Endothelial cell of umbilical vein (primary cell): Measurements from ENCODE around the gene THSD7A. TPM values are rescaled to one million over a fixed set of nuclear protein-coding genes. Genes with fewer than 3 reads are reported as not detected.

Experiments
- BruUV-seq: library from RNA; stranded (reverse); fragments of 400-500 nt; replicated peaks from 2 replicates; lab custom pipeline; 2021; lab: Mats Ljungman, UMichigan
- CTCF ChIA-PET: fragments of 300-600, 350-600 bp; sonication (Branson Sonifier 250); formaldehyde crosslinking; loops from one replicate; lab custom pipeline; 2021; ENCODE audit warnings: antibody characterized with exemption, inconsistent platforms; lab: Charles Lee
- POLR2A ChIA-PET: fragments of 300-600, 350-600 bp; sonication (Branson Sonifier 250); formaldehyde crosslinking; loops from one replicate; lab custom pipeline; 2021; ENCODE audit warnings: antibody characterized with exemption, inconsistent platforms; lab: Charles Lee
- DNase-seq: peaks from one replicate; pipeline ENCODE4 v3.0.0-alpha.2; 2011; ENCODE audit warnings: low read depth, low spot score
- FAIRE-seq: peaks from 2 replicates; lab custom pipeline; 2011; peaks lifted over from hg19 to GRCh38; lab: Jason Lieb, UNC
- H2AFZ ChIP-seq: 2 replicates; pipeline ENCODE4 v1.6.0; 2012; ENCODE audit warnings: low read depth, low read length, control low read depth, inconsistent platforms
- H3K27ac ChIP-seq: 2 replicates; pipeline ENCODE4 v1.5.1; 2011; ENCODE audit warnings: low read depth, mild to moderate bottlenecking, control low read depth, low read length, moderate library complexity; ENCODE audit not compliant: insufficient read depth
- H3K27me3 ChIP-seq, 2 experiments: 2 replicates each; pipeline versions ENCODE4 v1.6.0 to v1.6.1; 2011; ENCODE audit warnings: low read length in 2 of 2, mixed read lengths in 1 of 2; ENCODE audit not compliant: control insufficient read depth in 2 of 2, insufficient read depth in 2 of 2
- H3K36me3 ChIP-seq, 2 experiments: 2 replicates in 1 of 2; 3 replicates in 1 of 2; pipeline ENCODE4 v1.5.1; 2011; ENCODE audit warnings: low read length in 2 of 2, mild to moderate bottlenecking in 1 of 2, moderate library complexity in 1 of 2; ENCODE audit not compliant: control insufficient read depth in 2 of 2, insufficient read depth in 2 of 2; ENCODE audit errors: extremely low read depth in 1 of 2
- H3K4me1 ChIP-seq: 3 replicates; pipeline ENCODE4 v1.5.1; 2011; ENCODE audit warnings: mild to moderate bottlenecking, low read length; ENCODE audit not compliant: control insufficient read depth, insufficient read depth; ENCODE audit errors: extremely low read depth
- H3K4me2 ChIP-seq: 2 replicates; pipeline ENCODE4 v1.6.1; 2011; ENCODE audit warnings: low read length, control low read depth, mixed read lengths; ENCODE audit not compliant: insufficient read depth
- H3K4me3 ChIP-seq, 3 experiments: fragments of 200-600 bp in 1 of 3; sonication (generic), shearing (Covaris generic) in 1 of 3; replicated peaks in 1 of 3; 2 replicates each; pipeline ENCODE4 v1.5.1; 2011 to 2016; ENCODE audit warnings: control low read depth in 3 of 3, low read length in 3 of 3, mild to moderate bottlenecking in 2 of 3, inconsistent platforms in 1 of 3, low read depth in 1 of 3, moderate library complexity in 1 of 3; ENCODE audit not compliant: insufficient read depth in 1 of 3
- H3K79me2 ChIP-seq: 2 replicates; pipeline ENCODE4 v1.6.0; 2012; ENCODE audit warnings: low read length, inconsistent platforms; ENCODE audit not compliant: control insufficient read depth, insufficient read depth
- H3K9ac ChIP-seq: replicated peaks from 2 replicates; pipeline ENCODE3; 2011; ENCODE audit warnings: low read length, control low read depth; ENCODE audit not compliant: insufficient read depth; ENCODE audit errors: extremely low read depth
- H3K9me1 ChIP-seq: replicated peaks from 3 replicates; pipeline ENCODE4 v1.6.0; 2011; ENCODE audit warnings: mild to moderate bottlenecking, low read length; ENCODE audit not compliant: control insufficient read depth, insufficient read depth; ENCODE audit errors: extremely low read depth
- H3K9me3 ChIP-seq: replicated peaks from 2 replicates; pipeline ENCODE4 v1.5.1; 2012; ENCODE audit warnings: low read length, inconsistent platforms; ENCODE audit not compliant: control insufficient read depth, insufficient read depth
- H4K20me1 ChIP-seq: replicated peaks from 2 replicates; pipeline ENCODE3; 2011; ENCODE audit warnings: mild to moderate bottlenecking, low read length; ENCODE audit not compliant: control insufficient read depth, insufficient read depth; ENCODE audit errors: extremely low read depth
- CTCF ChIP-seq, 2 donors: IDR thresholded peaks; 1 replicate in 1 of 2; 2 replicates in 1 of 2; pipeline ENCODE4 v1.5.1; 2011; ENCODE audit warnings: low read length in 2 of 2, mild to moderate bottlenecking in 2 of 2, moderate library complexity in 2 of 2, control low read depth in 1 of 2, inconsistent platforms in 1 of 2, low read depth in 1 of 2; ENCODE audit not compliant: insufficient read depth in 1 of 2; ENCODE audit errors: extremely low read depth in 1 of 2
- EZH2 ChIP-seq: IDR thresholded peaks from 2 replicates; pipeline ENCODE4 v1.6.1; 2012; ENCODE audit warnings: borderline replicate concordance, low read depth, mild to moderate bottlenecking, moderate library complexity, low read length, inconsistent platforms; ENCODE audit not compliant: severe bottlenecking
- FOS ChIP-seq: IDR thresholded peaks from 2 replicates; pipeline ENCODE4 v1.6.1; 2011; ENCODE audit warnings: mild to moderate bottlenecking, low read length, moderate library complexity, borderline replicate concordance; ENCODE audit not compliant: insufficient read depth
- GATA2 ChIP-seq: IDR thresholded peaks from 2 replicates; pipeline ENCODE4 v1.7.0; 2011; ENCODE audit warnings: low read depth, mild to moderate bottlenecking, moderate library complexity, mixed read lengths, low read length; ENCODE audit not compliant: insufficient read length, insufficient read depth
- JUN ChIP-seq: IDR thresholded peaks from 2 replicates; pipeline ENCODE4 v1.6.1; 2011; ENCODE audit warnings: borderline replicate concordance, low read depth; ENCODE audit not compliant: insufficient read length, insufficient read depth
- MAX ChIP-seq: IDR thresholded peaks from 2 replicates; pipeline ENCODE4 v1.6.1; 2011; ENCODE audit not compliant: insufficient read depth, insufficient read length
- MYC ChIP-seq: IDR thresholded peaks from one replicate; pipeline ENCODE4 v1.6.1; 2011; ENCODE audit warnings: mild to moderate bottlenecking, low read depth, low read length
- POLR2A ChIP-seq: IDR thresholded peaks from 2 replicates; pipeline ENCODE4 v1.6.1; 2012; ENCODE audit warnings: low read depth, mild to moderate bottlenecking, control low read depth, low read length
- POLR2AphosphoS5 ChIP-seq: IDR thresholded peaks from 2 replicates; pipeline ENCODE4 v1.6.1; 2012; ENCODE audit warnings: low read depth, mild to moderate bottlenecking, control low read depth, low read length, moderate library complexity; ENCODE audit not compliant: insufficient read depth
- dilution Hi-C: fragments of 300-500 bp; cut with MboI; formaldehyde crosslinking; loops from one replicate; pipeline ENCODE4 v1.15.0; 2019; ENCODE audit warnings: low sequenced_read_pairs; ENCODE audit not compliant: extremely low pct_ligation_motif_present
- intact Hi-C: fragments of 100-400 bp; cut with micrococcal nuclease; formaldehyde crosslinking; loops from one replicate; pipeline ENCODE4 v1.10.0; 2022
- polyA plus RNA-seq, 4 experiments: library from polyadenylated mRNA; depleted of rRNA in 3 of 4; stranded (reverse) in 3 of 4; unstranded in 1 of 4; fragments of >200 nt; gene quantifications; 2 replicates each; pipeline versions ENCODE4 v1.2.1 to v1.2.3, GENCODE V29; 2011 to 2012; ENCODE audit warnings: missing spikeins in 1 of 4
- total RNA-seq: library from RNA; stranded (reverse); gene quantifications from 2 replicates; pipeline ENCODE4 v1.2.3, GENCODE V29; 2021

THSD7A gene
- total and polyA plus RNA-seq, 2 donors (not counting 3 experiments of a cell fraction or from before 2014, with no cell fraction given) = 3.3 to 12.7 TPM

- dilution Hi-C loops = no loop called here
- H3K79me2 ChIP-seq = no peaks in the 10 kb centered on the region
- no peaks in the 10 kb centered on the region for H3K9me1 ChIP-seq
- no peaks in the 10 kb centered on the region for H3K36me3 ChIP-seq
- H3K27ac ChIP-seq = no peak overlapping the region
- no peaks in the 10 kb centered on the region for H3K27me3 ChIP-seq
- no TSS peak for BruUV-seq
- no peak for TF ChIP-seq GATA2
- no peak for TF ChIP-seq POLR2AphosphoS5
- TF ChIP-seq EZH2 = no peak
- no peak for TF ChIP-seq POLR2A
- TF ChIP-seq FOS = no peak
- no peak for TF ChIP-seq MYC
- no peak for TF ChIP-seq JUN
- TF ChIP-seq MAX = no peak
- TF ChIP-seq CTCF (IDR thresholded peaks at IDR 0.05; ENCODE audit: extremely low read depth in 1 of 2, insufficient read depth in 1 of 2, low read depth in 1 of 2, low read length in 2 of 2) = no peak
- no peak overlapping the region for H3K9ac ChIP-seq
- no peak overlapping the region for H2AFZ ChIP-seq
- ChIA-PET CTCF (interaction anchor here (0.9 to 1.2 kb wide), 3 partner anchors 11 to 15 kb away, joined by 3 to 4 read pairs (median 3); no protein-coding TSS in a partner anchor), POLR2A (no interaction called here)
- no peak overlapping the region for H3K4me3 ChIP-seq
- peaks cover 12% of the 10 kb centered on the region for H3K4me1 ChIP-seq
- FAIRE-seq = no peak
- intact Hi-C loops = no loop called here
- H4K20me1 ChIP-seq = no peaks in the 10 kb centered on the region
- no peaks in the 10 kb centered on the region for H3K9me3 ChIP-seq
- DNase-seq = no peak
- H3K4me2 ChIP-seq = no peak overlapping the region
Measured at GRCh38 chr7:11630355-11630754, 201.6 kb downstream of the THSD7A start.
